Activated naive CD4-positive, alpha-beta T cell treated with anti-CD3 and anti-CD28 coated beads, Interleukin-2, amount 10 ng/mL, durations not matched to agents 5 hours and 36 hours (primary cell): ENCODE measurements around the gene RPL27A. TPM values are rescaled to one million over a fixed set of nuclear protein-coding genes. Genes with fewer than 3 reads are reported as not detected.

Experiments
- total RNA-seq, 2 experiments: library from RNA; stranded (reverse); gene quantifications; one replicate each; pipeline ENCODE4 v1.2.3, GENCODE V29; 2021

The RPL27A gene
- total RNA-seq, result 1,000 to 10,000 TPM; 1,296 to 1,299 TPM

GRCh38 chr11:8682303-8683114, at the start of gene RPL27A, which contains the start of gene TRIM66:
RPL27A (plus strand) TSS chr11:8682792; CDS start chr11:8682814, 22 bp downstream.
TRIM66 (minus strand) TSS chr11:8682665; CDS start chr11:8672274, 10,391 bp downstream.

Other genes with a start within 250 kb of the RPL27A start
- under 1 TPM; 0.53 to 0.83 TPM for gene STK33, start 88.6 kb upstream of the RPL27A start, total RNA-seq
- gene TRIM66, start 127 bp upstream of the RPL27A start, total RNA-seq, result 10 to 100 TPM; 25.5 to 26.0 TPM
- gene AKIP1, start 228.4 kb downstream of the RPL27A start, total RNA-seq, result 10 to 100 TPM; 30.1 to 31.4 TPM